Mucosa of gallbladder (tissue), 1 donor: ENCODE measurements around the gene RNPC3. TPM values are rescaled to one million over a fixed set of nuclear protein-coding genes. Genes with fewer than 3 reads are reported as not detected.
"Not testable (repeated sequence)": the region's sequence is repeated elsewhere in the genome, so short reads cannot be mapped to it uniquely, and the experiment has no call there.

Experiments
- DNase-seq: peaks from one replicate; pipeline ENCODE4 v3.0.0-alpha.2; 2020; ENCODE audit warnings: low spot score
- total RNA-seq: library from RNA; stranded (reverse); gene quantifications from one replicate; pipeline ENCODE4 v1.2.1, GENCODE V29; 2021
- donor health status: DM: no; HTN: no; CAD: no.

The RNPC3 gene
- total RNA-seq, 1 donor from 2014 or later = 26.3 TPM

DNA sequence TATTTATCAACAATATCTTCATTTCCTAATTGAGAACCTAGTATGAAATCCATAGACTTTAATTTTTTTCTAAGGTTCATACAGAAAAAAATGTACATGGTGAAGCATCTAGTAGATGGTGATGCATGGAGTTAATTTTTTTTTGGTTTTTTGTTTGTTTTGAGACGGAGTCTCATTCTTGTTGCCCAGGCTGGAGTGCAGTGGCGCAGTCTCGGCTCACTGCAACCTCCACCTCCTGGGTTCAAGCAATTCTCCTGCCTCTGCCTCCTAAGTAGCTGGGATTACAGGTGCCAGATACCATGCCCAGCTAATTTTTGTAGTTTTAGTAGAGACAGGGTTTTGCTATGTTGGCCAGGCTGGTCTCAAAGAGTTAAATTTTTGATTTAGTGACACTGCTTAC lies 35.6 kb downstream of the RNPC3 start:
- DNase-seq = not testable (repeated sequence)

GRCh38 chr1:103561643-103562395 lies 36.3 kb downstream of the RNPC3 start:
- no peak for DNase-seq

DNA sequence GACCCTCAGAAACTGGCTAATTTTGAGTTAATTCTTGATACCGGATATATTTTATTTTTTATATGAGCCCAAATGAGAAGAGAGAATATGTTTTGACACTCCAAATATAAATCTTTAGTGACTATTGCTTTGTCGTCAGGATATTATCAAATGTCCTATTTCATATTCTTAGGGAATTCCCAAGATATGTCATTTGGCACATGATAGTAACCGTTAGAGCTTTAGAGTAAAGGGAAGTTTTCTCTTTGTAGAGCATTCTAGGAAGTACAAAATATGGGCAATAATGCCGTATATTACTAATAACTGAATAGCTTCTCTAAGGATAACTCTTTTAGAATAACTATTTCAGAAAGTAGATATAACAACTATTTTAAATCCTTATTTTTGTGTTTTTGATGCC lies 37.6 kb downstream of the RNPC3 start:
- no peak for DNase-seq

GRCh38 chr1:103569493-103569892 lies 44.0 kb downstream of the RNPC3 start:
- DNase-seq = no peak

GRCh38 chr1:103571289-103571688 lies 45.8 kb downstream of the RNPC3 start, which contains the start of gene AMY2B:
AMY2B (plus strand) TSS chr1:103571589; CDS start chr1:103571603, 14 bp downstream.
- DNase-seq = not testable (repeated sequence)

GRCh38 chr1:103576065-103576464 lies 50.6 kb downstream of the RNPC3 start:
- no peak for DNase-seq

GRCh38 chr1:103576784-103577183 lies 51.3 kb downstream of the RNPC3 start:
- not testable (repeated sequence) for DNase-seq

- DNase-seq = no peak
These were observed 57.0 kb downstream of the RNPC3 start for GRCh38 chr1:103582464-103582863.

DNA sequence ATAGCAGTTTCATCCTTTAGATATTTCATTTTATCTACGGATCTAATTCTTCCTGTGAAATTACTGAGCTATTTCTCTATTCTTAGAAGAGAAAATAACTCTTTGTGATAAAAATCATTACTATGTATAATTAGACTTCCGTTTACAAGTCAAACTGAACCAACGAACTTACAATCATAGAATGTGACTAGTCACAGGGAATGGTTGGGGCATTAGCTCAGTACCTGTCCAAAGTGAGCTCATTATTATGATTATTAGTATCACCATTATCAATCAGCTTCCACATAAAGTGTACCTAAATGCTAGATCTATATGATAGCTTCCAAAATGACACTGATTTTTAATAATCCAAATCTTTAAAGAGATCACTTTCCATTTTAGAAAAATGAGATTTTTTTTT lies 58.4 kb downstream of the RNPC3 start:
- no peak for DNase-seq

- DNase-seq = no peak
These were observed 59.0 kb downstream of the RNPC3 start for GRCh38 chr1:103584537-103584936.

DNA sequence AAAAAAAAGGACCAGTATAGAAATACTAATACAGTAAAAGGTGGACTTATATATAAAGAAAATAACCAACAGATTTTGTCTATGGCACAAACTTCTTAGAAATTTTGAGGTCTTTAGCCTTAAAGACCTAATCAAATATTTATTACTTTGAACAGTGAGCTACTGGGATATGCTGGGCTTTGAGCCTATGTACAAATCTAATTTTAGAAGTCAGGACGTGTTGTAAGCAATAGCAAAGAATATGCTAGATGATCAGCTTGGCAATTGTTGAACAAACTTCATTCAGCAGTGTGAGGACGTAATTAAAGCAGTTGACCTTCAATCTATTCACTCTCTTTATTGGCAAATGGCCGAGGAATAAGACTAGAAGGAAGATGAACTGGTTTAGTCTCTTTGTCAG lies 77.2 kb downstream of the RNPC3 start:
- DNase-seq = not testable (repeated sequence)

Other genes starting within 250 kb of the RNPC3 start
- 14.6 TPM for gene AMY2B, start 45.9 kb downstream of the RNPC3 start, total RNA-seq
- gene AMY2A, start 91.7 kb downstream of the RNPC3 start, total RNA-seq = 0.98 TPM
- not detected for gene AMY1A, start 130.1 kb downstream of the RNPC3 start, total RNA-seq
- gene AMY1B, start 170.5 kb downstream of the RNPC3 start, total RNA-seq = not detected
- gene AMY1C, start 224.2 kb downstream of the RNPC3 start, total RNA-seq = not detected